ENCODE results near the gene ATXN7L3B. TPM values are rescaled to one million over a fixed set of nuclear protein-coding genes. Genes with fewer than 3 reads are reported as not detected.

ATXN7L3B gene
- total and polyA plus RNA-seq, 2 donors (not counting 1 experiment from before 2014, with no cell fraction given), result 23.0 to 30.5 TPM

- H3K4me2 ChIP-seq (ENCODE audit: extremely low read depth, insufficient read depth, low read length), result no peak overlapping the region
- no peak overlapping the region for H3K9ac ChIP-seq (ENCODE audit: insufficient read depth, low read length)
- DNase-seq (ENCODE audit: low read depth in 2 of 2), result no peak
- H3K9me3 ChIP-seq (ENCODE audit: control insufficient read depth, insufficient read depth, low read depth, low read length), result no peaks in the 10 kb centered on the region
- H3K79me2 ChIP-seq (ENCODE audit: control insufficient read depth, insufficient read depth, low read length), result no peaks in the 10 kb centered on the region
- TF ChIP-seq, protein P1, sequence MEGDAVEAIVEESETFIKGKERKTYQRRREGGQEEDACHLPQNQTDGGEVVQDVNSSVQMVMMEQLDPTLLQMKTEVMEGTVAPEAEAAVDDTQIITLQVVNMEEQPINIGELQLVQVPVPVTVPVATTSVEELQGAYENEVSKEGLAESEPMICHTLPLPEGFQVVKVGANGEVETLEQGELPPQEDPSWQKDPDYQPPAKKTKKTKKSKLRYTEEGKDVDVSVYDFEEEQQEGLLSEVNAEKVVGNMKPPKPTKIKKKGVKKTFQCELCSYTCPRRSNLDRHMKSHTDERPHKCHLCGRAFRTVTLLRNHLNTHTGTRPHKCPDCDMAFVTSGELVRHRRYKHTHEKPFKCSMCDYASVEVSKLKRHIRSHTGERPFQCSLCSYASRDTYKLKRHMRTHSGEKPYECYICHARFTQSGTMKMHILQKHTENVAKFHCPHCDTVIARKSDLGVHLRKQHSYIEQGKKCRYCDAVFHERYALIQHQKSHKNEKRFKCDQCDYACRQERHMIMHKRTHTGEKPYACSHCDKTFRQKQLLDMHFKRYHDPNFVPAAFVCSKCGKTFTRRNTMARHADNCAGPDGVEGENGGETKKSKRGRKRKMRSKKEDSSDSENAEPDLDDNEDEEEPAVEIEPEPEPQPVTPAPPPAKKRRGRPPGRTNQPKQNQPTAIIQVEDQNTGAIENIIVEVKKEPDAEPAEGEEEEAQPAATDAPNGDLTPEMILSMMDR (conservative IDR thresholded peaks at IDR 0.05 in 1 of 2, IDR thresholded peaks at IDR 0.05 in 1 of 2; ENCODE audit: low read depth in 1 of 2, low read length in 2 of 2), result no peak
- TF ChIP-seq EZH2 (IDR thresholded peaks at IDR 0.05; ENCODE audit: low read length, missing control alignments), result no peak
- no peak overlapping the region for H3K4me3 ChIP-seq (replicated peaks in 1 of 4; ENCODE audit: control extremely low read depth in 1 of 4, insufficient read depth in 1 of 4, low read depth in 3 of 4, low read length in 4 of 4)
- no peak overlapping the region for H2AFZ ChIP-seq (ENCODE audit: low read length)
- H3K36me3 ChIP-seq (ENCODE audit: control insufficient read depth, insufficient read depth, low read length), result no peaks in the 10 kb centered on the region
- H3K27ac ChIP-seq (ENCODE audit: insufficient read depth, low read length), result no peak overlapping the region
- H3K4me1 ChIP-seq (ENCODE audit: control insufficient read depth, extremely low read depth, insufficient read depth, low read length), result no peaks in the 10 kb centered on the region
- no peaks in the 10 kb centered on the region for H3K27me3 ChIP-seq (ENCODE audit: control insufficient read depth, insufficient read depth, low read length)
- H4K20me1 ChIP-seq (ENCODE audit: control insufficient read depth, extremely low read depth, insufficient read depth, low read length), result no peaks in the 10 kb centered on the region
Observed at GRCh38 chr12:74579446-74579845, 41.8 kb downstream of the ATXN7L3B start.

GRCh38 chr12:74579981-74580380 lies 42.3 kb downstream of the ATXN7L3B start:
- Histone ChIP-seq H3K9ac (ENCODE audit: insufficient read depth, low read length) (no peak overlapping the region), H3K9me3 (ENCODE audit: control insufficient read depth, insufficient read depth, low read depth, low read length) (no peaks in the 10 kb centered on the region), H4K20me1 (ENCODE audit: control insufficient read depth, extremely low read depth, insufficient read depth, low read length) (no peaks in the 10 kb centered on the region), H3K4me1 (ENCODE audit: control insufficient read depth, extremely low read depth, insufficient read depth, low read length) (no peaks in the 10 kb centered on the region), H3K4me3 (replicated peaks in 1 of 4; ENCODE audit: control extremely low read depth in 1 of 4, insufficient read depth in 1 of 4, low read depth in 3 of 4, low read length in 4 of 4) (no peak overlapping the region), H3K79me2 (ENCODE audit: control insufficient read depth, insufficient read depth, low read length) (no peaks in the 10 kb centered on the region), H2AFZ (ENCODE audit: low read length) (no peak overlapping the region), H3K36me3 (ENCODE audit: control insufficient read depth, insufficient read depth, low read length) (no peaks in the 10 kb centered on the region), H3K4me2 (ENCODE audit: extremely low read depth, insufficient read depth, low read length) (no peak overlapping the region), H3K27me3 (ENCODE audit: control insufficient read depth, insufficient read depth, low read length) (no peaks in the 10 kb centered on the region), H3K27ac (ENCODE audit: insufficient read depth, low read length) (no peak overlapping the region)
- TF ChIP-seq, protein P1 (conservative IDR thresholded peaks at IDR 0.05 in 1 of 2, IDR thresholded peaks at IDR 0.05 in 1 of 2; ENCODE audit: low read depth in 1 of 2, low read length in 2 of 2), result no peak
- no peak for TF ChIP-seq EZH2 (IDR thresholded peaks at IDR 0.05; ENCODE audit: low read length, missing control alignments)
- DNase-seq (ENCODE audit: low read depth in 2 of 2), result no peak

DNA sequence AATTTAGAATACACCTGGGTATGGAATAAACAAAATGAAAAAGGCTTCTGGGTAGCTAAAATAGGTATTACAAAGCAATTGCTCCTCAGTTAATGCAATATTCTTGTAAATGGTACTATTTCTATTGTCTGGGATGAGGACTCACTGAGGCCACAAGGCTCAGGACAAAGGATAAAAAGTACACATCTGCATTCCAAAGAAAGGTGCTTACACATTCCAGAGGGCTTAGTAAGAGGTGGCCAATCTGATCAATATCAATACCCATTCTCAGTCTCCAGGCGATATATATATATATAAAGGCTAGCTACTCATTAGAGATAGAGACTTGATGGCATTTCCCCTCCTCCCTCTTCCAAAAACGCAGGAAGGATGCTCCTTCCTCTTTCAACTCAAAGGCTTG lies 43.8 kb downstream of the ATXN7L3B start:
- H3K27ac ChIP-seq (ENCODE audit: insufficient read depth, low read length), result no peak overlapping the region
- DNase-seq (ENCODE audit: low read depth in 2 of 2), result no peak
- no peaks in the 10 kb centered on the region for H3K79me2 ChIP-seq (ENCODE audit: control insufficient read depth, insufficient read depth, low read length)
- H3K4me2 ChIP-seq (ENCODE audit: extremely low read depth, insufficient read depth, low read length), result no peak overlapping the region
- H3K36me3 ChIP-seq (ENCODE audit: control insufficient read depth, insufficient read depth, low read length), result no peaks in the 10 kb centered on the region
- H3K9ac ChIP-seq (ENCODE audit: insufficient read depth, low read length), result no peak overlapping the region
- no peaks in the 10 kb centered on the region for H3K27me3 ChIP-seq (ENCODE audit: control insufficient read depth, insufficient read depth, low read length)
- H4K20me1 ChIP-seq (ENCODE audit: control insufficient read depth, extremely low read depth, insufficient read depth, low read length), result no peaks in the 10 kb centered on the region
- TF ChIP-seq, protein P1 (conservative IDR thresholded peaks at IDR 0.05 in 1 of 2, IDR thresholded peaks at IDR 0.05 in 1 of 2; ENCODE audit: low read depth in 1 of 2, low read length in 2 of 2), result no peak
- no peak for TF ChIP-seq EZH2 (IDR thresholded peaks at IDR 0.05; ENCODE audit: low read length, missing control alignments)
- no peaks in the 10 kb centered on the region for H3K4me1 ChIP-seq (ENCODE audit: control insufficient read depth, extremely low read depth, insufficient read depth, low read length)
- no peaks in the 10 kb centered on the region for H3K9me3 ChIP-seq (ENCODE audit: control insufficient read depth, insufficient read depth, low read depth, low read length)
- no peak overlapping the region for H3K4me3 ChIP-seq (replicated peaks in 1 of 4; ENCODE audit: control extremely low read depth in 1 of 4, insufficient read depth in 1 of 4, low read depth in 3 of 4, low read length in 4 of 4)
- no peak overlapping the region for H2AFZ ChIP-seq (ENCODE audit: low read length)

Measured in fibroblast of lung (primary cell).